DMS 273 (cell line): Measurements from ENCODE around the gene MYH9.
"Not testable (repeated sequence)": the region's sequence is repeated elsewhere in the genome, so short reads cannot be mapped to it uniquely, and the experiment has no call there.

Source experiments
- DNase-seq: peaks from one replicate; lab custom pipeline; 2025; ENCODE audit not compliant: unreplicated experiment; lab: John Stamatoyannopoulos, UW

The MYH9 gene

GRCh38 chr22:36387959-36388726 is at the start of gene MYH9:
MYH9 (minus strand) TSS chr22:36387967; CDS start chr22:36349236, 38,731 bp downstream.
- DNase-seq = peak; percentile 99

- DNase-seq = peak; percentile 23
Measured at GRCh38 chr22:36435516-36436415, 48.0 kb upstream of the MYH9 start.

- DNase-seq = peak; percentile 56
Measured at GRCh38 chr22:36433318-36434231, 45.8 kb upstream of the MYH9 start.

- peak; percentile 61 for DNase-seq
Measured at GRCh38 chr22:36432592-36433317, 45.0 kb upstream of the MYH9 start.

- DNase-seq = no peak
Measured at GRCh38 chr22:36431977-36432376, 44.2 kb upstream of the MYH9 start.

- no peak for DNase-seq
Measured at GRCh38 chr22:36430863-36431262, 43.1 kb upstream of the MYH9 start.

- DNase-seq = not testable (repeated sequence)
Measured at GRCh38 chr22:36427952-36428351, 40.2 kb upstream of the MYH9 start.

GRCh38 chr22:36425977-36426523 is 38.3 kb upstream of the MYH9 start:
- peak; percentile 18 for DNase-seq

GRCh38 chr22:36424901-36425579 is 37.3 kb upstream of the MYH9 start:
- DNase-seq = no peak

GRCh38 chr22:36424466-36424865 is 36.7 kb upstream of the MYH9 start:
- not testable (repeated sequence) for DNase-seq

- DNase-seq = no peak
Measured at GRCh38 chr22:36423461-36424404, 36.0 kb upstream of the MYH9 start.

- DNase-seq = no peak
Measured at GRCh38 chr22:36422287-36423014, 34.7 kb upstream of the MYH9 start.

GRCh38 chr22:36419912-36420882 is 32.4 kb upstream of the MYH9 start:
- DNase-seq = no peak

- DNase-seq = no peak
Measured at GRCh38 chr22:36419177-36419911, 31.6 kb upstream of the MYH9 start.

GRCh38 chr22:36417281-36417686 is 29.5 kb upstream of the MYH9 start:
- DNase-seq = no peak
